ENCODE results near the gene FARSA.

FARSA gene

GRCh38 chr19:12946092-12946721 lies 12.7 kb upstream of the FARSA start:
- ATAC-seq, result peak; percentile 85
- peak; percentile 75; the same call in 1 of the 2 replicates for TF ChIP-seq CSRNP3 (CRISPR knock-in tag; IDR thresholded peaks at IDR 0.05)
- no peak for TF ChIP-seq ZNF8 (CRISPR knock-in tag; IDR thresholded peaks at IDR 0.05)

DNA sequence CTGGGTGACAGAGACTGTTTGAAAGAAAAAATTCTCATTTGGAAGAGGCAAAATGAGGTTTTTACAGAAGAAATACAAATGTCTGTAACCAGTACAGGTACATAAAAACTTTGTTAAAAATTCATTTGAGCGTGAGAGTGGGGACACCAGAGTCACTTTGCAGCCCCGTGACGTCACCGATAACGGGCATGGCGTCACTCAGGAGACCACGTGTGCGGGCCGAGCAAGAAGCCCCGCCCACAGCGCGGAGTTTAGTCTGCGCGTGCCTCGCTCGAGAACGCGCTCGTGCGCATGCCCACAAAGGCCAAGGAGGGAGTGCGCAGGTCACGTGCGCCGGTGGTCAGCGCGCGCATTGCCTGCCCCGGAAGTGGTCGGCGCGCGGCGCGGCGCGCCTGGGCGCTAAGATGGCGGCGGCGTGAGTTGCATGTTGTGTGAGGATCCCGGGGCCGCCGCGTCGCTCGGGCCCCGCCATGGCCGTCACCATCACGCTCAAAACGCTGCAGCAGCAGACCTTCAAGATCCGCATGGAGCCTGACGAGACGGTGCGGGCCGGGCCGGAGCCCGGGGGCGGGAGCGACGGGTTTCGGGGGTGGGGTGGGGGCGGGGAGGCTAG lies 12.1 kb upstream of the FARSA start, which contains the start of gene RAD23A:
Gene RAD23A, plus strand, starts transcription at position 384 of the 613 bp plus-strand sequence. Its CDS starts 87 bp downstream, at position 471.
- ATAC-seq, result peak; percentile 90
- TF ChIP-seq, protein P1, sequence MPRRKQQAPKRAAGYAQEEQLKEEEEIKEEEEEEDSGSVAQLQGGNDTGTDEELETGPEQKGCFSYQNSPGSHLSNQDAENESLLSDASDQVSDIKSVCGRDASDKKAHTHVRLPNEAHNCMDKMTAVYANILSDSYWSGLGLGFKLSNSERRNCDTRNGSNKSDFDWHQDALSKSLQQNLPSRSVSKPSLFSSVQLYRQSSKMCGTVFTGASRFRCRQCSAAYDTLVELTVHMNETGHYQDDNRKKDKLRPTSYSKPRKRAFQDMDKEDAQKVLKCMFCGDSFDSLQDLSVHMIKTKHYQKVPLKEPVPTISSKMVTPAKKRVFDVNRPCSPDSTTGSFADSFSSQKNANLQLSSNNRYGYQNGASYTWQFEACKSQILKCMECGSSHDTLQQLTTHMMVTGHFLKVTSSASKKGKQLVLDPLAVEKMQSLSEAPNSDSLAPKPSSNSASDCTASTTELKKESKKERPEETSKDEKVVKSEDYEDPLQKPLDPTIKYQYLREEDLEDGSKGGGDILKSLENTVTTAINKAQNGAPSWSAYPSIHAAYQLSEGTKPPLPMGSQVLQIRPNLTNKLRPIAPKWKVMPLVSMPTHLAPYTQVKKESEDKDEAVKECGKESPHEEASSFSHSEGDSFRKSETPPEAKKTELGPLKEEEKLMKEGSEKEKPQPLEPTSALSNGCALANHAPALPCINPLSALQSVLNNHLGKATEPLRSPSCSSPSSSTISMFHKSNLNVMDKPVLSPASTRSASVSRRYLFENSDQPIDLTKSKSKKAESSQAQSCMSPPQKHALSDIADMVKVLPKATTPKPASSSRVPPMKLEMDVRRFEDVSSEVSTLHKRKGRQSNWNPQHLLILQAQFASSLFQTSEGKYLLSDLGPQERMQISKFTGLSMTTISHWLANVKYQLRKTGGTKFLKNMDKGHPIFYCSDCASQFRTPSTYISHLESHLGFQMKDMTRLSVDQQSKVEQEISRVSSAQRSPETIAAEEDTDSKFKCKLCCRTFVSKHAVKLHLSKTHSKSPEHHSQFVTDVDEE (CRISPR knock-in tag; IDR thresholded peaks at IDR 0.05), result peak; percentile 51; the same call in 1 of the 2 replicates
- 0 out of 2 replicates have a peak, but pooled peaks have one; percentile 47 for TF ChIP-seq ARNTL (CRISPR knock-in tag; IDR thresholded peaks at IDR 0.05; ENCODE audit: borderline replicate concordance, low read depth)
- TF ChIP-seq GLIS3 (CRISPR knock-in tag; IDR thresholded peaks at IDR 0.05), result peak; percentile 0
- peak; percentile 76; the same call in 1 of the 2 replicates for TF ChIP-seq ZNF565 (CRISPR knock-in tag; conservative IDR thresholded peaks at IDR 0.05; ENCODE audit: low read depth)
- 0 out of 2 replicates have a peak, but pooled peaks have one; percentile 25 for TF ChIP-seq TCF4 (CRISPR knock-in tag; IDR thresholded peaks at IDR 0.05; ENCODE audit: borderline replicate concordance)
- TF ChIP-seq ZNF70 (CRISPR knock-in tag; IDR thresholded peaks at IDR 0.05), result peak; percentile 4; the same call in 1 of the 2 replicates
- peak; percentile 65; the same call in 1 of the 2 replicates for TF ChIP-seq CSRNP3 (CRISPR knock-in tag; IDR thresholded peaks at IDR 0.05)
- no peak for TF ChIP-seq ZNF8 (CRISPR knock-in tag; IDR thresholded peaks at IDR 0.05)
- TF ChIP-seq ZFP3 (CRISPR knock-in tag; IDR thresholded peaks at IDR 0.05), result no peak
- TF ChIP-seq, protein P2, sequence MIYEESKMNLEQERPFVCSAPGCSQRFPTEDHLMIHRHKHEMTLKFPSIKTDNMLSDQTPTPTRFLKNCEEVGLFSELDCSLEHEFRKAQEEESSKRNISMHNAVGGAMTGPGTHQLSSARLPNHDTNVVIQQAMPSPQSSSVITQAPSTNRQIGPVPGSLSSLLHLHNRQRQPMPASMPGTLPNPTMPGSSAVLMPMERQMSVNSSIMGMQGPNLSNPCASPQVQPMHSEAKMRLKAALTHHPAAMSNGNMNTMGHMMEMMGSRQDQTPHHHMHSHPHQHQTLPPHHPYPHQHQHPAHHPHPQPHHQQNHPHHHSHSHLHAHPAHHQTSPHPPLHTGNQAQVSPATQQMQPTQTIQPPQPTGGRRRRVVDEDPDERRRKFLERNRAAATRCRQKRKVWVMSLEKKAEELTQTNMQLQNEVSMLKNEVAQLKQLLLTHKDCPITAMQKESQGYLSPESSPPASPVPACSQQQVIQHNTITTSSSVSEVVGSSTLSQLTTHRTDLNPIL (CRISPR knock-in tag; IDR thresholded peaks at IDR 0.05; ENCODE audit: low read depth), result peak; percentile 64; the same call in 1 of the 2 replicates
- TF ChIP-seq ZC3H10 (CRISPR knock-in tag; IDR thresholded peaks at IDR 0.05), result peak; percentile 32; the same call in 1 of the 2 replicates
- TF ChIP-seq BACH2 (CRISPR knock-in tag; IDR thresholded peaks at IDR 0.05; ENCODE audit: borderline replicate concordance), result no peak
- no peak for TF ChIP-seq SNAI2 (CRISPR knock-in tag; IDR thresholded peaks at IDR 0.05)

DNA sequence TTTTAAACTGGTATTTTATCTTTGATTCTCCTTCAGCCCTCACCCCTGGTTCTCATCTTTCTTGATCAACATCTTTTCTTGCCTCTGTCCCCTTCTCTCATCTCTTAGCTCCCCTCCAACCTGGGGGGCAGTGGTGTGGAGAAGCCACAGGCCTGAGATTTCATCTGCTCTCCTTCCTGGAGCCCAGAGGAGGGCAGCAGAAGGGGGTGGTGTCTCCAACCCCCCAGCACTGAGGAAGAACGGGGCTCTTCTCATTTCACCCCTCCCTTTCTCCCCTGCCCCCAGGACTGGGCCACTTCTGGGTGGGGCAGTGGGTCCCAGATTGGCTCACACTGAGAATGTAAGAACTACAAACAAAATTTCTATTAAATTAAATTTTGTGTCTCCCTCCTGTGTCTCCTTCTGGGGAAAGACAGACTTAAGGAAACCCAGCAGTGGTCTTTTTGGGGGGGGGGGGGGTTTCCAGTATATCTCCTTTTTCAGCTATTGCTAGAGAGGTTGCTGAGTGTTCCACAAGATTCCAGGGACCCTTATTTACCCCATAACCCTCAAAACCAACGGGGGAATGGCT lies 10.7 kb upstream of the FARSA start:
- no peak for ATAC-seq
- TF ChIP-seq ZFP30 (CRISPR knock-in tag; IDR thresholded peaks at IDR 0.05) (no peak), ESRRG (CRISPR knock-in tag; IDR thresholded peaks at IDR 0.05) (no peak), BACH2 (CRISPR knock-in tag; IDR thresholded peaks at IDR 0.05; ENCODE audit: borderline replicate concordance) (no peak), ZC3H10 (CRISPR knock-in tag; IDR thresholded peaks at IDR 0.05) (no peak), PATZ1 (CRISPR knock-in tag; IDR thresholded peaks at IDR 0.05; ENCODE audit: borderline replicate concordance) (no peak), ZNF8 (CRISPR knock-in tag; IDR thresholded peaks at IDR 0.05) (no peak), PPARA (CRISPR knock-in tag; IDR thresholded peaks at IDR 0.05; ENCODE audit: borderline replicate concordance) (no peak), ZNF565 (CRISPR knock-in tag; conservative IDR thresholded peaks at IDR 0.05; ENCODE audit: low read depth) (no peak), CSDC2 (CRISPR knock-in tag; IDR thresholded peaks at IDR 0.05) (no peak), ZFP3 (CRISPR knock-in tag; IDR thresholded peaks at IDR 0.05) (no peak), TOX (CRISPR knock-in tag; IDR thresholded peaks at IDR 0.05; ENCODE audit: borderline replicate concordance) (no peak), SNAI2 (CRISPR knock-in tag; IDR thresholded peaks at IDR 0.05) (no peak), ISL1 (CRISPR knock-in tag; IDR thresholded peaks at IDR 0.05) (no peak)
- TF ChIP-seq, protein P2 (CRISPR knock-in tag; IDR thresholded peaks at IDR 0.05; ENCODE audit: low read depth), result no peak
- TF ChIP-seq, protein P1 (CRISPR knock-in tag; IDR thresholded peaks at IDR 0.05), result no peak

All from SK-N-SH treated with all-trans-retinoic acid at 6 μM for 48 hours (cell line).